Measurements from ENCODE around the gene RPL28. TPM values are rescaled to one million over a fixed set of nuclear protein-coding genes. Genes with fewer than 3 reads are reported as not detected.

RPL28 gene
- total RNA-seq, 1 donor: 829 TPM

DNA sequence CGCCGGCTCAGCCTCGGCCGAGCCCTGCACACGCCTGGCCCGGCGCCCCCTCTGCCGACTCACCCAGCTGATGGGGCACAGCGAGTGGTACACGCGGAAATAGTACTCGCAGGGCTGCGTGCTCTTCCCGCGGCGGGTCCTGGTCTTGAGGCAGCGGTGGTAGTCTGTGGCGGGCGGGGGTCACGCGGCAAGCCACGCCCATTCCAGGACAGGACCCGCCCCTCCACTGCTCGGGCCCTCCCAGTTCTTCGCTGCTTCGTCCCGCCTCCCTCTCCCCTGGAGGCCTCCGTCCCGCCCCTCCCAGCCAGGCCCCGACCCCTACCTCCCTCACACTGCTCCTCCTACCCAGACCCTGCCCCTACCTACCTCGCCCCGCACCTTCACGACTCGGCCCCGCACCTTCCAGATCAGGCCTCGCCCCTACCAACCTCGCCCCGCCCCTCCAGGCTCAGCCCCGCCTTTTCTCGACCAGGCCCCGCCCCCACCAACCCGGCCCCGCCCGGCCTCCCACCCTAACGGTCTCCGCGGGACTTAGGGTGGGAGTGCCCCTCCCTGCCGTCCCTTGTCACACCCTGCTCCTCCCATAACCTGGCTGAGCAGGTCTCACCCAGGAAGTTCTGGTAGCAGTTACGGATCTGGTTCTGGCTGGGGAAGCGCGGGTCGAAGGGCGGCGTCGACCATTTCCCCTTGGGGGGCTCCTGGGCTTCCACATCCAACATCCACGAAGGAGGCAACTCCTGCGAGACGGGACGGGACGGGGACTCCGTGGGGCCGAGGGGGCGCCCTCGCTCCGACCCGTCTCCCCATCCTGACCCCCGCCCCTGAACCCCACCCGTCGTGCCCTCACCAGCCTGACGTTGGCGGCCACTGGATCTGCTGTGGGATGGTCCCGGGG lies 31.7 kb upstream of the RPL28 start:
- DNase-seq (ENCODE audit: low read depth): peak; percentile 39
- TF ChIP-seq, protein P1, sequence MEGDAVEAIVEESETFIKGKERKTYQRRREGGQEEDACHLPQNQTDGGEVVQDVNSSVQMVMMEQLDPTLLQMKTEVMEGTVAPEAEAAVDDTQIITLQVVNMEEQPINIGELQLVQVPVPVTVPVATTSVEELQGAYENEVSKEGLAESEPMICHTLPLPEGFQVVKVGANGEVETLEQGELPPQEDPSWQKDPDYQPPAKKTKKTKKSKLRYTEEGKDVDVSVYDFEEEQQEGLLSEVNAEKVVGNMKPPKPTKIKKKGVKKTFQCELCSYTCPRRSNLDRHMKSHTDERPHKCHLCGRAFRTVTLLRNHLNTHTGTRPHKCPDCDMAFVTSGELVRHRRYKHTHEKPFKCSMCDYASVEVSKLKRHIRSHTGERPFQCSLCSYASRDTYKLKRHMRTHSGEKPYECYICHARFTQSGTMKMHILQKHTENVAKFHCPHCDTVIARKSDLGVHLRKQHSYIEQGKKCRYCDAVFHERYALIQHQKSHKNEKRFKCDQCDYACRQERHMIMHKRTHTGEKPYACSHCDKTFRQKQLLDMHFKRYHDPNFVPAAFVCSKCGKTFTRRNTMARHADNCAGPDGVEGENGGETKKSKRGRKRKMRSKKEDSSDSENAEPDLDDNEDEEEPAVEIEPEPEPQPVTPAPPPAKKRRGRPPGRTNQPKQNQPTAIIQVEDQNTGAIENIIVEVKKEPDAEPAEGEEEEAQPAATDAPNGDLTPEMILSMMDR (IDR thresholded peaks at IDR 0.05; ENCODE audit: insufficient read depth, low read length): no peak
- H3K4me3 ChIP-seq (ENCODE audit: low read depth, low read length): peak overlapping the region; percentile 60

DNA sequence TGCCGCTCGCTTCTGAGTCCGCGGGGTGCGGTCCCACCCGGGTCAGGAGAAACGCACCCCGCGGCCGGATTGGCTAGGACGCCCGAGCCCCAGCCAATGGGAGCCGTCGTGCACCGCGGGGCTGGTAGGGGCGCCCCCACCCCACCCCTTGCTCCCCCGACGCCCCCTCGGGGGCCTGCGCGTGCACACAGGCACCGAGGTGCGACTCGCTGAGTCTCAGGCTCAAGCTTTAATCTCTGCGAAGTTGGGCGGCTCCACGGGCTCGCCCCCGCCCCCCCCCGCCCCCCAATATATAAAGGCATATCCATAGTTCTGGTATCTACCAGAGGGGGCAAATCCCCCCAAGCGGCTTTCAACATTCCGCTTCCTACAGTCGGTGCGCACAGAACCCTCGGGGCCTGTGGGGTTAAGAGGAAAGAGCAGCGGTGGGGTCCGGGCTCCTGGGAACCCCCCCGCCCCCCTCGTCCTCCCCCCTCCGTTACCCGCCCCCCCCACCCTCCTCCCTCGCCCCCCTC lies 31.0 kb upstream of the RPL28 start, which contains the start of gene COX6B2:
TSS of gene COX6B2 (minus strand) at position 22 of the 515 bp plus-strand sequence. CDS start 198 bp downstream, outside the sequence.
- TF ChIP-seq, protein P1 (IDR thresholded peaks at IDR 0.05; ENCODE audit: insufficient read depth, low read length): no peak
- no peak for DNase-seq (ENCODE audit: low read depth)
- H3K4me3 ChIP-seq (ENCODE audit: low read depth, low read length): peak within 1 kb of the TSS; percentile 60

DNA sequence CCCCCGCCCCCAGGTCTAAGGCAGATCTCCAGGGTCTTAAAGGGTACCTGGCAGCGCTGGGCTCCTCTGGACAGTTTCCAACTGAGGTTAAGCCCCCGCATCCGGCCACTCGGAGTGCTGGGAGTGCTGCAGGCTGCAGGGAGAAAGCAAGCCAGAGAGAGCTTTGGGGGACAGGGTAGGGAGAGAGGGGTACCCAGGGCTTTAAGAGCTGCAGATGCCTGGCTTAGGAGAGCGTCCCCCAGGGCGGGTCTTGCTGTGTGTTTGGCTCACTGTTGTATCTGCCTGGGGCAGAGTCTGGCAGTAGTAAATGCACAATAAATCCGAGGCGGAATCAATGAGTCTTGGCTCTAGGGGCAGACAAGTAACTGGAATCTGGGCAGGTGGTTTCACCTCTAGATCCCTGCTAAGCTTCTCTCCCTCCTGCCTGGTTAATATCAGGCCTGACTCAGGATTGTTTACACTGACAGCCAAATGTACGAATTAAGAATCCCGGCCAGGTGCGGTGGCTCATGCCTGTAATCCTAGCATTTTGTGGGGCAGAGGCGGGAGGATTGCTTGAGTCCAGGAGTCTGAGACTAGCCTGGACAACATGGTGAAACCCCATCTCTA lies 30.4 kb upstream of the RPL28 start:
- TF ChIP-seq, protein P1 (IDR thresholded peaks at IDR 0.05; ENCODE audit: insufficient read depth, low read length): no peak
- no peak for DNase-seq (ENCODE audit: low read depth)
- no peak overlapping the region for H3K4me3 ChIP-seq (ENCODE audit: low read depth, low read length)

DNA sequence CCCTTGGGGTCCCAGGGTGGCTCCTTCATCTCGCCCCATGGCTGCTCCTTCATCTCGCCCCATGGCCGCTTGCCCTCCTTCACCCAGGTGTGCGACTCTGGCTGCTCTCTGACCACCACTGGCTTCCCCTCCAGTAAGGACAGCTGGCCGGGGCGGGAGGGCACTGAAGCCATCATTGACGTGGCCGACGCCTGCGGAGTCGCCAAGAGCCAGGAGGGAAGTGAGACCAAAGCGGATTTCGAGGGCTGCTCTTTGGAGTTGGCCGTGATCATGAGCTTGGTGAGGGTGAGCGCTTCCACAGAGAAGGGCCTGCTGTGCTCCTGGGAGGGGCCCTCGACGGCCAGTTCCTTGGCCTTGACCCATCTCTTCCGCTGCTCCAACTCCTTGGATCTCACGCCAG lies 27.2 kb upstream of the RPL28 start:
- DNase-seq (ENCODE audit: low read depth): no peak
- TF ChIP-seq, protein P1 (IDR thresholded peaks at IDR 0.05; ENCODE audit: insufficient read depth, low read length): no peak
- H3K4me3 ChIP-seq (ENCODE audit: low read depth, low read length): no peak overlapping the region

DNA sequence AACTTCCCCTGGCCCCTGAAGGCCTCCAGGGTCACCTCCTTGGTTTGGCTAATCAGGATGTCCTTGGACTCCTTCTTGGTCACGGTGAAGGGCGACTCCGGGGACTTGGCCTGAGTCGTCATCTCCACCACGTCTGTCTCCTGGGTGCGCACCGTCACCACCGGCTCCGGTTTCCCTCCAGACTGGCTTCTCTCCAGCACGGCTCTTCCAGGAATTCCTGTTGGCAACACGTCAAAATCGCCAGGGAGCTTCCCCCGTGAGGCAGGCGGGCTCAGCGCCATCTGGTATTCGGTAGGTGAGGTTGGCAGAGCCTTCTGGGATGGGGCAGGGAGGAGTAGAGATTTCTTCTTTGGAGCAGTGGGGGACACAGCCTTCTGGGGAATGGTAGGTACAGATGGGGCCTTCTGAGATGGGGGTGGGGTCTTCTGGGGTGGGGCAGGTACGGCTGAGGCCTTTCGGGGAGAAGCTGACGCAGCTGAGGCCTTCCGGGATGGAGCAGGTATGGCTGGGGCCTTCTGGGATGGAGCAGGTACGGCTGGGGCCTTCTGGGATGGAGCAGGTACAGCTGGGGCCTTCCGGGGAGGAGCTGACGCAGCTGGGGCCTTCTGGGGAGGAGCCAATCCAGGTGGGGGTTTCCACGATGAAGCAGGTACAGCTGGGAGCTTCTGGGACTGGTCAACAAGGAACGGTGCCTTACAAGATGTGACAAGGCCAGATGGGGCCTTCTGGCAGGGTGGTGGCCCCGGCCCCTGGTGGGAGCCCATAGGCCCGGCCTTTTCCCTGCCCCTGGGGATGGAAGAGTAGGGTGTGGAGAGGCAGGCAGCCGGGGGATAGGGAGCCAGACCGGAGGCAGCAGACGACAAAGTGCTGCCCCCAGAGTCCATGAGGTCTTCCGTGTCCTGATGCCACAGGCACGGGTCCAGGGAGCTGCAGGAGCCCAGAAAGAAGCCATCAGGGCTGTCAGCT lies 26.5 kb upstream of the RPL28 start:
- DNase-seq (ENCODE audit: low read depth): no peak
- no peak overlapping the region for H3K4me3 ChIP-seq (ENCODE audit: low read depth, low read length)
- TF ChIP-seq, protein P1 (IDR thresholded peaks at IDR 0.05; ENCODE audit: insufficient read depth, low read length): no peak

DNA sequence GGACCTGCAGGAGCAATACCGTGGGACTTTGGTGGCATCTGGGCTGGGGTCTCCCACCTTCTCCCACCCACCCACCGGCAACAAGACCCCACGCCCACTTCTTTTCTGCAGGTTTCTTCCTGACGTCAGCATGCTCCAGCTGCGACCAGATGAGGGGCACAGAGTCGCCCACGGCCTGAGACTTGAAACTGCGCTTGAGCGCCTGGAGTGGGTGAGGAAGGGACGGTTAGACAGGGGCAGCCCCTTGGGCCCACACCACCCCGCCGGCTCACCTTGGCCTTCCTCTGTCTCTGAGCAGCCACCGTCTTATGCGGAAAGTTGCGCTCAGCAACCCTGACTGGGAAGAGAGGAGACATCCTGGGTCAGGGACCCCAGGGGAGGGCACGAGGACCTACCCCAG lies 24.8 kb upstream of the RPL28 start:
- TF ChIP-seq, protein P1 (IDR thresholded peaks at IDR 0.05; ENCODE audit: insufficient read depth, low read length): no peak
- DNase-seq (ENCODE audit: low read depth): no peak
- H3K4me3 ChIP-seq (ENCODE audit: low read depth, low read length): no peak overlapping the region
